HG03571 (cell line): ENCODE measurements around the gene KRT31.
"Not testable (repeated sequence)": the region's sequence is repeated elsewhere in the genome, so short reads cannot be mapped to it uniquely, and the experiment has no call there.

Source experiments
- ATAC-seq: cut with Tn5 transposase; IDR thresholded peaks from one replicate; pipeline ENCODE4 v1.9.1; 2021; ENCODE audit not compliant: unreplicated experiment

KRT31 gene

GRCh38 chr17:41347869-41348760, 49.3 kb downstream of the KRT31 start:
- ATAC-seq = no peak

GRCh38 chr17:41346421-41346820, 51.0 kb downstream of the KRT31 start:
- not testable (repeated sequence) for ATAC-seq

- no peak for ATAC-seq
Observed at GRCh38 chr17:41345992-41346391, 51.4 kb downstream of the KRT31 start.
